ENCODE data around the gene PDXDC1. TPM values are rescaled to one million over a fixed set of nuclear protein-coding genes. Genes with fewer than 3 reads are reported as not detected.
A peak's percentile ranks its signal among the peaks of the same experiment; 100 is the strongest.
"Not testable (repeated sequence)": the region's sequence is repeated elsewhere in the genome, so short reads cannot be mapped to it uniquely, and the experiment has no call there.

The PDXDC1 gene
- total and polyA plus RNA-seq, 9 of the 15 experiments (the other 6 are each of a cell fraction or from before 2014, with no cell fraction given) = 5.1 to 95.4 (median 45.8) TPM

DNA sequence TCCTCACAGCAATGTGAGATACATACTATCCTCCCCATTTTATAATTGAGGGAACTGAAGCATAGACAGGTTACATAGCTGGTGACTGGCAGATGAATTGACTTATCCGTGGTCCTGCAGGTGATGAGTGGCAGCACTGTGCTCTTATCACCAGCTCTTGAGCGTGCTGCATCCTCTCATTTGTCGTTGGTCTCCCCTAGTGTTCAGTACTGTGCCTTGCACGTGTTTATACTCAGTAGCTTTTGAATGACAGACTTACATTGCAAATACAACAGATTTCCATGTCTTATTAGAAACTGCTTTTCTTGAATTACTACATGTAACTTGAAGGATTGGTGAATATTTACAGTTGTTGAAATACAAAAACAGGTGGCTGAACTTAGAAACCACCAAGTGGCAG, 47.4 kb downstream of the PDXDC1 start (continued):
- TF ChIP-seq, protein P1, sequence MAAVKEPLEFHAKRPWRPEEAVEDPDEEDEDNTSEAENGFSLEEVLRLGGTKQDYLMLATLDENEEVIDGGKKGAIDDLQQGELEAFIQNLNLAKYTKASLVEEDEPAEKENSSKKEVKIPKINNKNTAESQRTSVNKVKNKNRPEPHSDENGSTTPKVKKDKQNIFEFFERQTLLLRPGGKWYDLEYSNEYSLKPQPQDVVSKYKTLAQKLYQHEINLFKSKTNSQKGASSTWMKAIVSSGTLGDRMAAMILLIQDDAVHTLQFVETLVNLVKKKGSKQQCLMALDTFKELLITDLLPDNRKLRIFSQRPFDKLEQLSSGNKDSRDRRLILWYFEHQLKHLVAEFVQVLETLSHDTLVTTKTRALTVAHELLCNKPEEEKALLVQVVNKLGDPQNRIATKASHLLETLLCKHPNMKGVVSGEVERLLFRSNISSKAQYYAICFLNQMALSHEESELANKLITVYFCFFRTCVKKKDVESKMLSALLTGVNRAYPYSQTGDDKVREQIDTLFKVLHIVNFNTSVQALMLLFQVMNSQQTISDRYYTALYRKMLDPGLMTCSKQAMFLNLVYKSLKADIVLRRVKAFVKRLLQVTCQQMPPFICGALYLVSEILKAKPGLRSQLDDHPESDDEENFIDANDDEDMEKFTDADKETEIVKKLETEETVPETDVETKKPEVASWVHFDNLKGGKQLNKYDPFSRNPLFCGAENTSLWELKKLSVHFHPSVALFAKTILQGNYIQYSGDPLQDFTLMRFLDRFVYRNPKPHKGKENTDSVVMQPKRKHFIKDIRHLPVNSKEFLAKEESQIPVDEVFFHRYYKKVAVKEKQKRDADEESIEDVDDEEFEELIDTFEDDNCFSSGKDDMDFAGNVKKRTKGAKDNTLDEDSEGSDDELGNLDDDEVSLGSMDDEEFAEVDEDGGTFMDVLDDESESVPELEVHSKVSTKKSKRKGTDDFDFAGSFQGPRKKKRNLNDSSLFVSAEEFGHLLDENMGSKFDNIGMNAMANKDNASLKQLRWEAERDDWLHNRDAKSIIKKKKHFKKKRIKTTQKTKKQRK (IDR thresholded peaks at IDR 0.05; ENCODE audit: borderline replicate concordance, low read depth, low read length) = peak; percentile 37; the same call in 1 of the 2 replicates
- TF ChIP-seq, protein P2, sequence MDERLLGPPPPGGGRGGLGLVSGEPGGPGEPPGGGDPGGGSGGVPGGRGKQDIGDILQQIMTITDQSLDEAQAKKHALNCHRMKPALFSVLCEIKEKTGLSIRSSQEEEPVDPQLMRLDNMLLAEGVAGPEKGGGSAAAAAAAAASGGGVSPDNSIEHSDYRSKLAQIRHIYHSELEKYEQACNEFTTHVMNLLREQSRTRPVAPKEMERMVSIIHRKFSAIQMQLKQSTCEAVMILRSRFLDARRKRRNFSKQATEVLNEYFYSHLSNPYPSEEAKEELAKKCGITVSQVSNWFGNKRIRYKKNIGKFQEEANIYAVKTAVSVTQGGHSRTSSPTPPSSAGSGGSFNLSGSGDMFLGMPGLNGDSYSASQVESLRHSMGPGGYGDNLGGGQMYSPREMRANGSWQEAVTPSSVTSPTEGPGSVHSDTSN (CRISPR knock-in tag; IDR thresholded peaks at IDR 0.05; ENCODE audit: low read depth) = not testable (repeated sequence)
- TF ChIP-seq, protein P2 (tag; conservative IDR thresholded peaks at IDR 0.05; ENCODE audit: low read depth) = peak; percentile 85
- TF ChIP-seq, protein P3, sequence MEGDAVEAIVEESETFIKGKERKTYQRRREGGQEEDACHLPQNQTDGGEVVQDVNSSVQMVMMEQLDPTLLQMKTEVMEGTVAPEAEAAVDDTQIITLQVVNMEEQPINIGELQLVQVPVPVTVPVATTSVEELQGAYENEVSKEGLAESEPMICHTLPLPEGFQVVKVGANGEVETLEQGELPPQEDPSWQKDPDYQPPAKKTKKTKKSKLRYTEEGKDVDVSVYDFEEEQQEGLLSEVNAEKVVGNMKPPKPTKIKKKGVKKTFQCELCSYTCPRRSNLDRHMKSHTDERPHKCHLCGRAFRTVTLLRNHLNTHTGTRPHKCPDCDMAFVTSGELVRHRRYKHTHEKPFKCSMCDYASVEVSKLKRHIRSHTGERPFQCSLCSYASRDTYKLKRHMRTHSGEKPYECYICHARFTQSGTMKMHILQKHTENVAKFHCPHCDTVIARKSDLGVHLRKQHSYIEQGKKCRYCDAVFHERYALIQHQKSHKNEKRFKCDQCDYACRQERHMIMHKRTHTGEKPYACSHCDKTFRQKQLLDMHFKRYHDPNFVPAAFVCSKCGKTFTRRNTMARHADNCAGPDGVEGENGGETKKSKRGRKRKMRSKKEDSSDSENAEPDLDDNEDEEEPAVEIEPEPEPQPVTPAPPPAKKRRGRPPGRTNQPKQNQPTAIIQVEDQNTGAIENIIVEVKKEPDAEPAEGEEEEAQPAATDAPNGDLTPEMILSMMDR (IDR thresholded peaks at IDR 0.05 in 2 of 3, conservative IDR thresholded peaks at IDR 0.05 in 1 of 3; ENCODE audit: insufficient read depth in 2 of 3, low read depth in 1 of 3, low read length in 3 of 3) = peak; percentile 71 to 74 (median 73)
- TF ChIP-seq, protein P4, sequence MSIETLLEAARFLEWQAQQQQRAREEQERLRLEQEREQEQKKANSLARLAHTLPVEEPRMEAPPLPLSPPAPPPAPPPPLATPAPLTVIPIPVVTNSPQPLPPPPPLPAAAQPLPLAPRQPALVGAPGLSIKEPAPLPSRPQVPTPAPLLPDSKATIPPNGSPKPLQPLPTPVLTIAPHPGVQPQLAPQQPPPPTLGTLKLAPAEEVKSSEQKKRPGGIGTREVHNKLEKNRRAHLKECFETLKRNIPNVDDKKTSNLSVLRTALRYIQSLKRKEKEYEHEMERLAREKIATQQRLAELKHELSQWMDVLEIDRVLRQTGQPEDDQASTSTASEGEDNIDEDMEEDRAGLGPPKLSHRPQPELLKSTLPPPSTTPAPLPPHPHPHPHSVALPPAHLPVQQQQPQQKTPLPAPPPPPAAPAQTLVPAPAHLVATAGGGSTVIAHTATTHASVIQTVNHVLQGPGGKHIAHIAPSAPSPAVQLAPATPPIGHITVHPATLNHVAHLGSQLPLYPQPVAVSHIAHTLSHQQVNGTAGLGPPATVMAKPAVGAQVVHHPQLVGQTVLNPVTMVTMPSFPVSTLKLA (conservative IDR thresholded peaks at IDR 0.05) = peak in 1 of 2 experiments; percentile 43; a peak in 2 of 4 replicates
- TF ChIP-seq SP2 (IDR thresholded peaks at IDR 0.05; ENCODE audit: extremely low read depth, low read depth, low read length, poor library complexity, severe bottlenecking) = peak; percentile 29
- TF ChIP-seq, protein P5, sequence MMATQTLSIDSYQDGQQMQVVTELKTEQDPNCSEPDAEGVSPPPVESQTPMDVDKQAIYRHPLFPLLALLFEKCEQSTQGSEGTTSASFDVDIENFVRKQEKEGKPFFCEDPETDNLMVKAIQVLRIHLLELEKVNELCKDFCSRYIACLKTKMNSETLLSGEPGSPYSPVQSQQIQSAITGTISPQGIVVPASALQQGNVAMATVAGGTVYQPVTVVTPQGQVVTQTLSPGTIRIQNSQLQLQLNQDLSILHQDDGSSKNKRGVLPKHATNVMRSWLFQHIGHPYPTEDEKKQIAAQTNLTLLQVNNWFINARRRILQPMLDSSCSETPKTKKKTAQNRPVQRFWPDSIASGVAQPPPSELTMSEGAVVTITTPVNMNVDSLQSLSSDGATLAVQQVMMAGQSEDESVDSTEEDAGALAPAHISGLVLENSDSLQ (IDR thresholded peaks at IDR 0.05) = peak; percentile 97
- peak; percentile 29 for TF ChIP-seq RBM25 (IDR thresholded peaks at IDR 0.05; ENCODE audit: low read depth, low read length, severe bottlenecking)
- TF ChIP-seq, protein P6, sequence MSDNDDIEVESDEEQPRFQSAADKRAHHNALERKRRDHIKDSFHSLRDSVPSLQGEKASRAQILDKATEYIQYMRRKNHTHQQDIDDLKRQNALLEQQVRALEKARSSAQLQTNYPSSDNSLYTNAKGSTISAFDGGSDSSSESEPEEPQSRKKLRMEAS (CRISPR knock-in tag; IDR thresholded peaks at IDR 0.05) = peak; percentile 29; the same call in 1 of the 2 replicates
- not testable (repeated sequence) for TF ChIP-seq CREB1 (IDR thresholded peaks at IDR 0.05)
- 0 out of 2 replicates have a peak, but pooled peaks have one; percentile 24 for TF ChIP-seq CREB1 (CRISPR knock-in tag; IDR thresholded peaks at IDR 0.05)
- peak; percentile 53 for TF ChIP-seq CREM (IDR thresholded peaks at IDR 0.05; ENCODE audit: low read depth)
- peak in 1 of 2 experiments; percentile 71; a peak in 2 of 4 replicates for TF ChIP-seq RAD21 (CRISPR knock-in tag; conservative IDR thresholded peaks at IDR 0.05 in 1 of 2, IDR thresholded peaks at IDR 0.05 in 1 of 2)
- peak; percentile 71 for TF ChIP-seq BHLHE40 (IDR thresholded peaks at IDR 0.05; ENCODE audit: low read length)
- peak; percentile 41 for TF ChIP-seq NFYB (IDR thresholded peaks at IDR 0.05; ENCODE audit: extremely low read depth, insufficient read length)

All from K562 (cell line).